ENCODE data around the gene MYO5B.

The MYO5B gene

GRCh38 chr18:50061876-50062517 lies 132.9 kb downstream of the MYO5B start:
- no peak for DNase-seq

- no peak for DNase-seq
Measured at GRCh38 chr18:50060822-50061221, 134.1 kb downstream of the MYO5B start.

GRCh38 chr18:50058731-50059130 lies 136.2 kb downstream of the MYO5B start:
- DNase-seq, result no peak

- no peak for DNase-seq
Measured at GRCh38 chr18:50057009-50057408, 137.9 kb downstream of the MYO5B start.

- DNase-seq, result no peak
Measured at GRCh38 chr18:50056185-50056584, 138.8 kb downstream of the MYO5B start.

GRCh38 chr18:50055488-50055887 lies 139.5 kb downstream of the MYO5B start:
- DNase-seq, result no peak

- DNase-seq, result no peak
Measured at GRCh38 chr18:50053111-50053510, 141.8 kb downstream of the MYO5B start.

- no peak for DNase-seq
Measured at GRCh38 chr18:50051288-50051687, 143.7 kb downstream of the MYO5B start.

GRCh38 chr18:50045126-50045525 lies 149.8 kb downstream of the MYO5B start:
- no peak for DNase-seq

- DNase-seq, result no peak
Measured at GRCh38 chr18:50044402-50044801, 150.5 kb downstream of the MYO5B start.

- DNase-seq, result no peak
Measured at GRCh38 chr18:50042611-50043010, 152.3 kb downstream of the MYO5B start.

GRCh38 chr18:50039746-50040145 lies 155.2 kb downstream of the MYO5B start:
- DNase-seq, result no peak

GRCh38 chr18:50038448-50038847 lies 156.5 kb downstream of the MYO5B start:
- no peak for DNase-seq

- DNase-seq, result no peak
Measured at GRCh38 chr18:50034029-50034428, 160.9 kb downstream of the MYO5B start.

GRCh38 chr18:50033004-50033403 lies 161.9 kb downstream of the MYO5B start:
- DNase-seq, result no peak

GRCh38 chr18:50030146-50030545 lies 164.8 kb downstream of the MYO5B start:
- no peak for DNase-seq

- no peak for DNase-seq
Measured at GRCh38 chr18:50027996-50028395, 167.0 kb downstream of the MYO5B start.

GRCh38 chr18:50024466-50024865 lies 170.5 kb downstream of the MYO5B start:
- no peak for DNase-seq

- DNase-seq, result no peak
Measured at GRCh38 chr18:50022985-50023384, 172.0 kb downstream of the MYO5B start.

- DNase-seq, result no peak
Measured at GRCh38 chr18:50014606-50015005, 180.3 kb downstream of the MYO5B start.

GRCh38 chr18:50013363-50014138 lies 181.4 kb downstream of the MYO5B start:
- no peak for DNase-seq

GRCh38 chr18:50011813-50012435 lies 183.0 kb downstream of the MYO5B start:
- no peak for DNase-seq

GRCh38 chr18:50009773-50010335 lies 185.1 kb downstream of the MYO5B start:
- DNase-seq, result peak; percentile 8

GRCh38 chr18:50008306-50008705 lies 186.6 kb downstream of the MYO5B start:
- DNase-seq, result no peak
